ENCODE data around the gene CCDC30. TPM values are rescaled to one million over a fixed set of nuclear protein-coding genes. Genes with fewer than 3 reads are reported as not detected.

Gene CCDC30
- total RNA-seq, 1 experiment from 2014 or later: 1.3 TPM

DNA sequence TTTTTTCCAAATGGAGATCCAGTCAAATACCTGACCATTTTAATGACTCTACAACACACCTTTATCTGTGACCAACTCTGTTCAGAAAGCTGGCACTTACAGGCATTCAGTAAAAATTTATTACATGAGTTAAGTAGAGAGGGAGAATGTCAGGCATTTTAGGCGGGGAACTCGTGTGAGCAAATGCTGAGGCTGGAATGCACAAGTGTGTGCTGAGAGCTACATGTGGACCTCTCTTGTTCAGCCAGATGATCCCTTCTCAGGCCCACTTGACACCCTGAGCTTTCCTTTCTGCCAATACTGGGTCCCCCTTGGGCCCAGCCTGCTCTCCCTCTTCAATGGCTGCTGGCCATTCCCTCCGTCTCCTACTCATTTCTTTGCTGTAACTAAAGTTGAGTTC, 206.8 kb downstream of the CCDC30 start:
- ATAC-seq (no peak), DNase-seq (ENCODE audit: low read depth, low spot score) (no peak)
- no peaks in the 10 kb centered on the region for H3K9me3 ChIP-seq (ENCODE audit: control insufficient read depth, insufficient read depth, low read depth, low read length)
- in situ Hi-C loops (cut with HindIII; ENCODE audit: low pct_unique_long_range_greater_than_20kb, low sequenced_read_pairs) (no loop called here), intact Hi-C loops (cut with micrococcal nuclease; ENCODE audit: unreplicated experiment) (no loop called here)
- H3K36me3 ChIP-seq (ENCODE audit: control insufficient read depth, insufficient read depth, low read length): peaks cover 17% of the 10 kb centered on the region
- ChIA-PET POLR2A (no interaction called here), CTCF (no interaction called here)
- no TSS peak for BruUV-seq (replicated peaks)
- no peak overlapping the region for H3K27ac ChIP-seq (ENCODE audit: low read length)
- H3K4me1 ChIP-seq (ENCODE audit: control insufficient read depth, insufficient read depth, low read length): no peaks in the 10 kb centered on the region
- H3K4me3 ChIP-seq (ENCODE audit: low read depth in 2 of 2, low read length in 2 of 2): no peak overlapping the region
- no peaks in the 10 kb centered on the region for H3K27me3 ChIP-seq (ENCODE audit: control insufficient read depth, insufficient read depth, low read length)
- TF ChIP-seq TCF7L2 (IDR thresholded peaks at IDR 0.05; ENCODE audit: low read depth, low read length) (no peak), CTCF (IDR thresholded peaks at IDR 0.05) (no peak), POLR2AphosphoS5 (IDR thresholded peaks at IDR 0.05; ENCODE audit: low read depth, low read length) (no peak), SIN3A (IDR thresholded peaks at IDR 0.05; ENCODE audit: borderline replicate concordance, insufficient read depth, low read depth, low read length) (no peak)
- TF ChIP-seq, protein P1, sequence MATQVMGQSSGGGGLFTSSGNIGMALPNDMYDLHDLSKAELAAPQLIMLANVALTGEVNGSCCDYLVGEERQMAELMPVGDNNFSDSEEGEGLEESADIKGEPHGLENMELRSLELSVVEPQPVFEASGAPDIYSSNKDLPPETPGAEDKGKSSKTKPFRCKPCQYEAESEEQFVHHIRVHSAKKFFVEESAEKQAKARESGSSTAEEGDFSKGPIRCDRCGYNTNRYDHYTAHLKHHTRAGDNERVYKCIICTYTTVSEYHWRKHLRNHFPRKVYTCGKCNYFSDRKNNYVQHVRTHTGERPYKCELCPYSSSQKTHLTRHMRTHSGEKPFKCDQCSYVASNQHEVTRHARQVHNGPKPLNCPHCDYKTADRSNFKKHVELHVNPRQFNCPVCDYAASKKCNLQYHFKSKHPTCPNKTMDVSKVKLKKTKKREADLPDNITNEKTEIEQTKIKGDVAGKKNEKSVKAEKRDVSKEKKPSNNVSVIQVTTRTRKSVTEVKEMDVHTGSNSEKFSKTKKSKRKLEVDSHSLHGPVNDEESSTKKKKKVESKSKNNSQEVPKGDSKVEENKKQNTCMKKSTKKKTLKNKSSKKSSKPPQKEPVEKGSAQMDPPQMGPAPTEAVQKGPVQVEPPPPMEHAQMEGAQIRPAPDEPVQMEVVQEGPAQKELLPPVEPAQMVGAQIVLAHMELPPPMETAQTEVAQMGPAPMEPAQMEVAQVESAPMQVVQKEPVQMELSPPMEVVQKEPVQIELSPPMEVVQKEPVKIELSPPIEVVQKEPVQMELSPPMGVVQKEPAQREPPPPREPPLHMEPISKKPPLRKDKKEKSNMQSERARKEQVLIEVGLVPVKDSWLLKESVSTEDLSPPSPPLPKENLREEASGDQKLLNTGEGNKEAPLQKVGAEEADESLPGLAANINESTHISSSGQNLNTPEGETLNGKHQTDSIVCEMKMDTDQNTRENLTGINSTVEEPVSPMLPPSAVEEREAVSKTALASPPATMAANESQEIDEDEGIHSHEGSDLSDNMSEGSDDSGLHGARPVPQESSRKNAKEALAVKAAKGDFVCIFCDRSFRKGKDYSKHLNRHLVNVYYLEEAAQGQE (IDR thresholded peaks at IDR 0.05; ENCODE audit: insufficient read depth in 1 of 2, low read depth in 2 of 2, low read length in 1 of 2): no peak

GRCh38 chr1:42670425-42670824, 207.3 kb downstream of the CCDC30 start:
- in situ Hi-C loops (cut with HindIII; ENCODE audit: low pct_unique_long_range_greater_than_20kb, low sequenced_read_pairs): no loop called here
- Histone ChIP-seq H3K9me3 (ENCODE audit: control insufficient read depth, insufficient read depth, low read depth, low read length) (no peaks in the 10 kb centered on the region), H3K4me3 (ENCODE audit: low read depth in 2 of 2, low read length in 2 of 2) (no peak overlapping the region), H3K4me1 (ENCODE audit: control insufficient read depth, insufficient read depth, low read length) (no peaks in the 10 kb centered on the region), H3K36me3 (ENCODE audit: control insufficient read depth, insufficient read depth, low read length) (peaks cover 17% of the 10 kb centered on the region), H3K27me3 (ENCODE audit: control insufficient read depth, insufficient read depth, low read length) (no peaks in the 10 kb centered on the region), H3K27ac (ENCODE audit: low read length) (no peak overlapping the region)
- ChIA-PET POLR2A (no interaction called here), CTCF (no interaction called here)
- DNase-seq (ENCODE audit: low read depth, low spot score): no peak
- intact Hi-C loops (cut with micrococcal nuclease; ENCODE audit: unreplicated experiment): no loop called here
- TF ChIP-seq, protein P1 (IDR thresholded peaks at IDR 0.05; ENCODE audit: insufficient read depth in 1 of 2, low read depth in 2 of 2, low read length in 1 of 2): no peak
- TF ChIP-seq TCF7L2 (IDR thresholded peaks at IDR 0.05; ENCODE audit: low read depth, low read length) (no peak), CTCF (IDR thresholded peaks at IDR 0.05) (no peak), POLR2AphosphoS5 (IDR thresholded peaks at IDR 0.05; ENCODE audit: low read depth, low read length) (no peak), SIN3A (IDR thresholded peaks at IDR 0.05; ENCODE audit: borderline replicate concordance, insufficient read depth, low read depth, low read length) (no peak)
- BruUV-seq (replicated peaks): no TSS peak
- ATAC-seq: no peak

All from Panc1 (cell line).